Activated T-cell treated with anti-CD3 and anti-CD28 coated beads for 1 hour (primary cell): Measurements from ENCODE around the gene ZDHHC6.
"Not testable (repeated sequence)": the region's sequence is repeated elsewhere in the genome, so short reads cannot be mapped to it uniquely, and the experiment has no call there.

Source experiments
- DNase-seq: peaks from one replicate; pipeline ENCODE4 v3.0.0-alpha.2; 2020; ENCODE audit warnings: low read depth

The ZDHHC6 gene

GRCh38 chr10:112389271-112389822, 57.4 kb downstream of the ZDHHC6 start:
- DNase-seq, result no peak

- no peak for DNase-seq
Observed at GRCh38 chr10:112388548-112388947, 58.2 kb downstream of the ZDHHC6 start.

- DNase-seq, result not testable (repeated sequence)
Observed at GRCh38 chr10:112388056-112388455, 58.7 kb downstream of the ZDHHC6 start.

- no peak for DNase-seq
Observed at GRCh38 chr10:112385201-112385600, 61.5 kb downstream of the ZDHHC6 start.

GRCh38 chr10:112384141-112384540, 62.6 kb downstream of the ZDHHC6 start:
- DNase-seq, result no peak

GRCh38 chr10:112383325-112383724, 63.4 kb downstream of the ZDHHC6 start:
- DNase-seq, result no peak

GRCh38 chr10:112382515-112383235, 64.0 kb downstream of the ZDHHC6 start:
- DNase-seq, result no peak
